HG02763 (cell line): ENCODE measurements around the gene TCF7L1.

Source experiments
- ATAC-seq: cut with Tn5 transposase; IDR thresholded peaks from one replicate; pipeline ENCODE4 v1.9.1; 2021; ENCODE audit warnings: mild to moderate bottlenecking, moderate library complexity; ENCODE audit not compliant: unreplicated experiment

Gene TCF7L1

DNA sequence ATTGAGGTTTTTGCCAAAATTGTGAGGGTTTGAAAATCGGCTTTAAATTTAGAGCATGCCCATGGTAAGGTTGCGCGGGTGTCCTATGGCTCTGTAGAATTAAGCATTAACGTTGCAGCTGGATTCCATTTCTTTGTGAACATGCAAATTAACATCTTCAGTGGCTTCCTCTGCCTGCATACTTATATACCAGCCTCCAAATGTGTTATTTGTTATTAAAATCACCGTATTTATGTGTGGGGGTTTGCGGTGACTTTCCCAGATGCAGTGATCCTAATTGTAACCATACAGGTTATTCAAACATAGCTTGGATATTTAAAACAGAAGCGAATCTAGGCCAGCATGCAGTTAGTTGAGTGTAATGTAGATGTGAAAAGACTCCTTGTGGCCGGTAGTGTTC is 114.4 kb downstream of the TCF7L1 start:
- ATAC-seq = no peak

DNA sequence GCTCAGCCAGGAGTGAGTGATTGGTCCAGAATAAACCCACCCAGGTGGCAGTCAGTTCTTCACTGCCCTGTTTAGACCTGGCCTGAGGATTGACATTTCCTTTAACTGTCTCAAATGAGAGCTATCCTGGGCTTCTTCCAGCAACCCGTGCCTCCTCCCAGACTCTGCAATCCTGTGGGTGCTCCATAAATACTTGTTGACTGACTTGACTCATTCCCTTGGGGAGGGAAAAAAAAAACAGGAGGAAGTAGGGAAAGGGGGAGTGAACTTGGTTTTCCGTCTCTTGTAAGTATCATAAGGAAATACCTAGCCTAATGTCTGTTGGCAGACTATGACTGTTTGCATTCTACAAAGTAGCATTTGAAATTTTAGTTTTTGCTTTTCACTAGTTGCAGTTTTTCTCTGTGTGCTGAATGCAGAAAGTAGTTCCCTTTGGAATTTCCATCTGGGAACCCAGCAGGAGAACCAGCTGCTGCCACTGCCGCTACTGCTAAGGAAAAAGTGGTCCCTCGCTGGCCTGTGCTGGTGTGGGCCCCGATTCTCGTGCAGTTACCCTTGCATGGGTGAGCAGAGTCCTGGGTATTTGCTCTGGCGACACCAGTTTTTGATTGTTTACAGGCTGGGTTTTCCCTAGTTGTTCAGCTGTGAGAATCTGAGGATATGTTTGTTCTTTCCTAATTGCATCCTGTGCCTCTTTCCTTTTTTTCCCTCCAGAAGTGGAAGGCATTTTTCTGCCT is 115.7 kb downstream of the TCF7L1 start:
- no peak for ATAC-seq

GRCh38 chr2:85250045-85250444 is 116.9 kb downstream of the TCF7L1 start:
- no peak for ATAC-seq

- no peak for ATAC-seq
Measured at GRCh38 chr2:85251070-85251616, 118.0 kb downstream of the TCF7L1 start.

- ATAC-seq = no peak
Measured at GRCh38 chr2:85253890-85254289, 120.7 kb downstream of the TCF7L1 start.

DNA sequence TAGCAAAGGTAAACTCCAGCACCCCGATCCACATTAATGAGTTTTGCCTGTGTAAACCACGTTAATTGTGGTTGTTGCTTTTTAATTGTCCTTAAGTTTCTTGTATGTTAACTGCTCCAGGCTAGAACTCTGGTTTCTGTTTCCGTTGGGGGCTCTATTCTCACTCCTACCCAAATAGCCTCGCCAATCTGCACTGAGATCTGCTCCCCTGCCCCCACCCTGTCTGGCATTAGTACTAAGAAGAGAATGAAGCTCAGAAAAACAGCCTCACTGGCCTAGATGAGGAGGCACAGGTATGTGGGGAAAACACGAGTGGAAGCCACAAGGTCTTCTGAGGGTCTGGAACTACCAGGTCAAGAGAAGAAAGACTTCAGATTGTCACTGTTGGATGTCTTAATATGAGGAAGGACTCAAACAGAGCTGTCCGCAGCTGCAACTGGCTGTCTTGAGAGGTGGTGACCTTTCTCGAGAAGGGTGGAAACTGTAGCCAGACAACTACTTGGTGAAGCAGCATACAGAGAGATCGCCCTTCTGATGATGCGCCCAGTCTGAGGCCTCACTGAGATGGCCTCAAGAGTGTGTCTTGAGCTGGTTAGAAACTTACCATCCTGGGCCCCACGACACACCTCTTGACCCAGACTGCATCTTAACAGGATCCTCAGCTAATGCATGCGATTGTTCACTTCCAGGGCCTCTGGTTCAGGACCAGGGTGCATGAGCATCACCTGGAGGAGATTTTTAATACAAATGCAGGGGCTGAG is 121.5 kb downstream of the TCF7L1 start:
- no peak for ATAC-seq

DNA sequence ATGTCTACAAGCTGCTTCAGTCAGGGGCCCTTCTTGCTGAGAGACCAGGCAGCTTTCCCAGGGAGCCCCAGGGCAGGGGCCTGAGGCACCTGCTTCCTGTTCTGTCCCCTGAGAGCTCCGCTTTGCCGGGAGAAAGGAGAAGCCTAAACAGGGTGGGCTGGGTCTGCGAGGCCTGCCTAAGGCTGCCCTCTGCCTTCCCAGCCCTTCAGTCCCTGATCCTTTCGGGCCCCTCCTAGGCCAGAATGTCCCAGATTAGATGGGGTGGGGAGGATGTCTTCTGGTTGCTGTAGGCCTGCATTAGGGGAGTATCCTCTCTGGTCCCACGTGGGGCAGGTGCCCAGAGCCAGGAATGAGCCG is 122.2 kb downstream of the TCF7L1 start:
- ATAC-seq = no peak

- no peak for ATAC-seq
Measured at GRCh38 chr2:85255813-85256594, 122.8 kb downstream of the TCF7L1 start.

GRCh38 chr2:85257359-85257969 is 124.3 kb downstream of the TCF7L1 start:
- ATAC-seq = no peak

DNA sequence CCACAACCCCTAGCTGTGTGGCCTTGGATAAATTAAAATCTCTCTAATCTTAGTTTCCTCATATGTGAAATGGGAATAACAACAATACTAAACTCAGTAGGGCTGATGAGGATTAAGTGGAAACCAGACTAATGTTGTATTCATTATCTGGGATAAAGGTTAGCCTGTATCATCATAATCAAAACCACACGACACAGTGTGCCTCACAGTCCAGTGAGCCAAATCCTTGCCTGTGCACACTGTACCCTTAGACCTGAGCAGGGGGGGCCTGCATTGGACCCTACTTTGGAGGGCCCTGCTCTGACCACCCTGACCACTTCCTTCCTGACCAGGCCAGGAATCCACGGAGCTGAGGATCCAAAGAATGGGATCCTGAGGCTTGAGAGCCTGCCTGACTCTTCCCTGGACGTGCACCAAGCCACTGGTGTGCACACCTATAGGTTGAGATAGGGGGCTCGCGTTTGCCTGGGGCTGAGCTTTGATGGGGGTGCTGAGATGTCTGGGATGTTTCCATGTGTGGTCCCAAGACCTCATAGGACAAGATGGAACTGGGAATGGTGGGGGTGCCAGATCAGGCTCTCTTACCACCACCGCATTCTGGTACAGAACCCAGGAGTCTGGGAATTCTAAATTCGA is 124.9 kb downstream of the TCF7L1 start:
- no peak for ATAC-seq

- no peak for ATAC-seq
Measured at GRCh38 chr2:85259101-85259590, 126.0 kb downstream of the TCF7L1 start.

- ATAC-seq = no peak
Measured at GRCh38 chr2:85259879-85260278, 126.7 kb downstream of the TCF7L1 start.

GRCh38 chr2:85263591-85263990 is 130.4 kb downstream of the TCF7L1 start:
- no peak for ATAC-seq

DNA sequence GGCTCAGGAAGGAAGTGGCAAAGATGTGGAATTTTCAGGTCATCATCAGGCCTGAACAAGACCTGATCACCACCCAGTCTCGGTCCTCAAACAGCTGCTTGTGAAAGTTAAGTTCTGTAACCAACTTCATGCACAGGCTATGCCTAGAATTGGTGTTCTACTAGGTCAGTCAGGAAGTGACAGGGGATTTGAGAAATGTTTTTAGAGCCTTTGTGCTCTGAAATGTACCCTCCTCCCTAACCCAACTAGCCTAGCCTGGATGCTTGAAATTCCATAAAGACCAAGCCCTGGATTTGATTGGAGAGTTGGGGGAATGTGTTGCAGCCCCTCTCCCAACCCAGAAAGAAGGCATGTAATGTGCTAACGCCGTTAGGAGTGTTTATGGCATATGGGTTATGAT is 131.3 kb downstream of the TCF7L1 start:
- ATAC-seq = no peak

GRCh38 chr2:85265304-85265703 is 132.1 kb downstream of the TCF7L1 start:
- no peak for ATAC-seq

DNA sequence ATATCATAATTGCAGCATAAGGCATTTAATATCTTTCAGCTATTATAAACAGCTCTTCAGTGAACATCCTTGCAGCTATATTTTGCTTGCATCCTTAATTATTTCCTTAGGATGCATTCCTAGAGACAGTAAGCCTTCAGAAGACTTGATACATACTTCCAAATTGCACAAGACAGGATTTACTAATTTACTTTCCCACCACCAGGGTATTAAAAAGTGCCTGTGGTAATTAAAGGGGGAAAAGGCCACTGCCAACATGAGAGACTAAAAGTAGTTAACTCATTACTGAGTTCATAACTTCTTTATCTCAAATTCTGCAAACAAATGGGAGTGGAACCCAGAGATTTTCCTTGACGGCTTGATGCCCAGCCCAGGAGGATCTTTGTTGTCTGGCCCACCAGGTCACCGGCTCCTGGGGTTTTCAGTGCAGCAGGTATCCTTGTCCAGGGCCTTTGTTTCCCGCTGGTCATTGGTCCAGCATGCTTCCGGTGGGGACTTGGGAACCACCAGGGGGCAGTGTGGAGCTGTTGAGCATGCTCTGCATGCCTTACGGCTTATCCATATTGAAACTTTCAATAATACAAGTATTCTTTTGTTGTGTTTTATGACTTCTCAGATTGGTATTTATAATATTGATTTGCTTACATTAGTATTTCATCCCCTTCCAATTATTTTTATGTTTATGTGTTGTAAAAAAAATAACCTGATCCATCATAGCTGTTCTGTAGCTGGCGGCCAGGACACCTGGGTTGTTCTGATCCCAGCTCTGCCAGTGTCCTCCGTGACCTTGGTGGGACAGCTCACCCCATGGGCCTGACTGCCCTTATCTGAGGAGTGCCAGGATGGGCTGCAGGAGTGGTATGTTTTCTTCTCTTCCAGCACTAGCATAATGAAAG is 133.2 kb downstream of the TCF7L1 start:
- no peak for ATAC-seq

DNA sequence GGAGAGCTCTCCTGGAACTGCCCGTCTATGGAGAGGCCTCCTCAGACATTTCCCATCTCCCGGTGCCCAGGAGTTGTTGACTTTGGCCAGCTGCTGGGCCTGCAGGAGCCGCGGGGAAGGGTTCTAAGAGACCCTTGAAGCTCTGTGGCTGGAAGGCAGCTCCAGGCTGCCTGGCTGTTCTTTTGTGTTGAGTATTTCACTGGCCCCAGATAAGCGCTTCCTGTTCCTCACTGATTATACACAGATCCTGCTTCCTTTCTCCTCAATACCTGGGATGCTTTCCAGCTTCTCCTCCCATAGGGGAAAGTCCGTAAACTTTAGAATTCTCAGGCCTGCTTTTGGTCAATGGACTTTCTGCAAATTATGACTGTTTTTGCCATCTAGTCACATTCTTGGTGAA is 136.8 kb downstream of the TCF7L1 start:
- ATAC-seq = no peak

DNA sequence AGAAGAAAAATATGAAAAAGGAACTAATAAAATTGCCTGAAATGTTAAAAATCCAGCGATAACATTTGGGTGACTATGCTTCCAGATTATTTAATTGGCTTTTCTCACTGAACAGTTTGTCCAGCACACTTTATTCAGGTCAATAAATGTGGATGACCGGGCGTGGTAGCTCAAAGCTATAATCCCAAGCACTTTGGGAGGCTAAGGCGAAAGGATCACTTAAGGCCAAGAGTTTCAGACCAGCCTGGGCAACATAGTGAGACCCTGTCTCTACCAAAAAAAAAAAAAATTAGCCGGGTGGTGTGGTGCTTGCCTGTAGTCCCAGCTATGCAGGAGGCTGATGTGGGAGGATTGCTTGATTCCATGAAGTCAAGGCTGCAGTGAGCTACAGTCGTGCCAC is 139.2 kb downstream of the TCF7L1 start:
- no peak for ATAC-seq
